ENCODE results near the gene MS4A18.

GRCh38 chr11:60750911-60751310 lies 26.4 kb downstream of the MS4A18 start:
- TF ChIP-seq POLR2A (IDR thresholded peaks at IDR 0.05) (no peak), CTCF (IDR thresholded peaks at IDR 0.05) (no peak)

All from prostate gland (tissue), 2 donors.